ENCODE measurements around the gene NDUFA13. TPM values are rescaled to one million over a fixed set of nuclear protein-coding genes. Genes with fewer than 3 reads are reported as not detected.
"Not testable (repeated sequence)": the region's sequence is repeated elsewhere in the genome, so short reads cannot be mapped to it uniquely, and the experiment has no call there.

Gene NDUFA13
- total RNA-seq, result 10 to 100 TPM; 57.4 to 97.2 (median 63.9) TPM

DNA sequence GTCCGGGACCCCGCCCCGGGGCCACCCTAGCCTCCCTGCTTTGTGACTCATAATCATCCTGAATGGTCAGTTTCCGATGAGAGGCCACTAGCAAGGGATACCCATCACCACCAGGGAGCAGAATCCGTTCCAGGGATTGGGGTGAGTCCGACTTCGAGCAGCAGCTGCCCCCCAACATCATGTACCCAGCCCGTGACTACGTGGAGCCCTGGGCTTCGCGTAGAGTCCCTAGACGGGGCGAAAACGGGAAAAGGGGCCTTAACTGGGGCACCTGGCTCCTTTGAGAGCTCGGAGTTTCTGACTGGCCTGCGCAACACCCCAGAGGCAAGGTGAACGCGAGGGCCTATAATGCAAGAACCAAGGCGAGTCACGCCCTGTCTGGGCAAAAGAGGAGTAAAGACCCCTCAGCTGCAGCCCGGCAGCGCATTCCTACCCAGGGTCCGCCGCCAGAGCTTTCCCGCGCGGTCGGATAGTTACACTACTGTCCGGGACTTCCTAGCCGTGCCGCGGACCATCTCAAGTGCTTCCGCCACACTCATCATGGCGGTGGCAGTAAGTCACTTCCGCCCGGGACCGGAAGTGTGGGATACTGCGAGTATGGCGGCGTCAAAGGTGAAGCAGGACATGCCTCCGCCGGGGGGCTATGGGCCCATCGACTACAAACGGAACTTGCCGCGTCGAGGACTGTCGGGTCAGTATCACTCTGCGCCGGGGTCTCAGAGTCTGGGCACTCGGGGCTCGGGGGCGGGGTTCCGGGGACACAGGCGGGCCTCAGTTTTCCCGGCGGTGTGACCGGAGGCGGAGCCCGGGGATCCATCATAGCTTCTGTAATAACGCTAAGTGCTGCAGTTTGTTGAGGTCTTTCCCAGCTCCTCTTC lies at the start of gene NDUFA13:
TSS of gene NDUFA13 (plus strand) at position 584 of the 878 bp plus-strand sequence. CDS start at position 598, 14 bp downstream.
- peak; percentile 94 for DNase-seq (ENCODE audit: low spot score)
- ATAC-seq (ENCODE audit: low FRiP score), result peak; percentile 84
- TF ChIP-seq, protein P1, sequence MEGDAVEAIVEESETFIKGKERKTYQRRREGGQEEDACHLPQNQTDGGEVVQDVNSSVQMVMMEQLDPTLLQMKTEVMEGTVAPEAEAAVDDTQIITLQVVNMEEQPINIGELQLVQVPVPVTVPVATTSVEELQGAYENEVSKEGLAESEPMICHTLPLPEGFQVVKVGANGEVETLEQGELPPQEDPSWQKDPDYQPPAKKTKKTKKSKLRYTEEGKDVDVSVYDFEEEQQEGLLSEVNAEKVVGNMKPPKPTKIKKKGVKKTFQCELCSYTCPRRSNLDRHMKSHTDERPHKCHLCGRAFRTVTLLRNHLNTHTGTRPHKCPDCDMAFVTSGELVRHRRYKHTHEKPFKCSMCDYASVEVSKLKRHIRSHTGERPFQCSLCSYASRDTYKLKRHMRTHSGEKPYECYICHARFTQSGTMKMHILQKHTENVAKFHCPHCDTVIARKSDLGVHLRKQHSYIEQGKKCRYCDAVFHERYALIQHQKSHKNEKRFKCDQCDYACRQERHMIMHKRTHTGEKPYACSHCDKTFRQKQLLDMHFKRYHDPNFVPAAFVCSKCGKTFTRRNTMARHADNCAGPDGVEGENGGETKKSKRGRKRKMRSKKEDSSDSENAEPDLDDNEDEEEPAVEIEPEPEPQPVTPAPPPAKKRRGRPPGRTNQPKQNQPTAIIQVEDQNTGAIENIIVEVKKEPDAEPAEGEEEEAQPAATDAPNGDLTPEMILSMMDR (IDR thresholded peaks at IDR 0.05), result no peak

GRCh38 chr19:19468424-19469050 lies 47.5 kb upstream of the NDUFA13 start:
- DNase-seq (ENCODE audit: low spot score) (no peak), ATAC-seq (ENCODE audit: low FRiP score) (no peak)
- TF ChIP-seq, protein P1 (IDR thresholded peaks at IDR 0.05), result no peak

GRCh38 chr19:19470579-19470978 lies 45.4 kb upstream of the NDUFA13 start:
- no peak for DNase-seq (ENCODE audit: low spot score)
- TF ChIP-seq, protein P1 (IDR thresholded peaks at IDR 0.05), result no peak

DNA sequence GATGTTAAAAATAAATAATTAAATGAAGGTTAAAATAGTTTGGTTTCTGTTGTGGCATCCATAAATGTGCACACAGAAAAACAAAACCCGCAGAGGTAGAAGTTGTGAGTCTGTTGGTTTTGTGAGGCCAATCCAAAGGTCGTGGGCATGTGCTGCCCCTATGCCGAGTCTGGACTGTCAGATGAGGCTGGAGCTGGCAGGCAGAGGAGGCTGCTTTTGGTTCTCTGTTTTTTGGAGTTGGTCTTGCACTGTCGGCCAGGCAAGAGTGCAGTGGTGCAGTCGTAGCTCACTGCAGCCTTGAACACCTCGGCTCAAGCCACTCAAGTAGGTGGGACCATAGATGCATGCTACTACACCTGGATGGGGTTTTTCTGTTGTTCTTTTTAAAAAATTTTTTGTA lies 44.3 kb upstream of the NDUFA13 start:
- ATAC-seq (ENCODE audit: low FRiP score) (no peak), DNase-seq (ENCODE audit: low spot score) (no peak)
- TF ChIP-seq, protein P1 (IDR thresholded peaks at IDR 0.05), result no peak

More at GRCh38 chr19:19470579-19470978, 45.4 kb upstream of the NDUFA13 start:
- ATAC-seq (ENCODE audit: low FRiP score), result no peak

- ATAC-seq (ENCODE audit: low FRiP score); DNase-seq (ENCODE audit: low spot score): not testable (repeated sequence)
Measured at GRCh38 chr19:19472106-19472505, 43.9 kb upstream of the NDUFA13 start.

DNA sequence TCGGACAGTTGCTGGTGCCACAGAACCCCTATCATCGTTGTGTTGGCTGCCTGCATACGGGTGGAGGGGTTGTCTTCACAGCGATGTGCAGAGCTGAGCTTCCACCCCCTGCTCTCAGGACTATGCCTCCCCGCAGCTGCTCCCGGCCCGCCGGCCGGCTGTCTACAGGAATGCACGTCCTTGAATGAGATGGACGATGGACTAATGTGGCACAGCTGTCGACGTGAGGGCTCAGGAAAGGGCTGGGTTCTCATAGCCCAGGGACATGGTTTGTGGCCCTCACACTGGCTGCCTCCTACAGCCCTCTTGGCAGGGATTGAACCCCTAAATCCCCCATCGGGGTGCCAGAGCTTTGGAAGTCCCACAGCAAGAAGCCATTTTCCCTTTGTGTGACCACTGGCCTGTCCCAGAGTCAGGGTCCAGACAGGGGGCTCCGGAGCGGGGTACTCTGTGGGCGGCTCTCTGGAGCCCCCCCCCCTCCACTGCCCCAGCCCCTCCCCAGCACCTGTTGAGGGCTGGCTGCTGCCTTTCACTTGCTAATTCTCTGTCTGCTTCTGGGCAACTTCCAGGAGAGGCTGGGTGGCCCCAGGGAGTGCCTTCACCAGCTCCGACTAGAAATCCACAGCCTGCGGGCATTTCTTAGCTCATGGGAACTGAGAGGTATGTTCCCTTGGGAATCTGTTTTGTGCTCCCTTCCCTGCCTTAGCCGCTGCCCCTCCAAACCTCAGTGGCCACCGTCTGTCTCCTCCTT lies 40.8 kb upstream of the NDUFA13 start:
- no peak for ATAC-seq (ENCODE audit: low FRiP score)
- TF ChIP-seq, protein P1 (IDR thresholded peaks at IDR 0.05), result no peak
- no peak for DNase-seq (ENCODE audit: low spot score)
